Measurements from ENCODE around the gene CDC25B.

DNA sequence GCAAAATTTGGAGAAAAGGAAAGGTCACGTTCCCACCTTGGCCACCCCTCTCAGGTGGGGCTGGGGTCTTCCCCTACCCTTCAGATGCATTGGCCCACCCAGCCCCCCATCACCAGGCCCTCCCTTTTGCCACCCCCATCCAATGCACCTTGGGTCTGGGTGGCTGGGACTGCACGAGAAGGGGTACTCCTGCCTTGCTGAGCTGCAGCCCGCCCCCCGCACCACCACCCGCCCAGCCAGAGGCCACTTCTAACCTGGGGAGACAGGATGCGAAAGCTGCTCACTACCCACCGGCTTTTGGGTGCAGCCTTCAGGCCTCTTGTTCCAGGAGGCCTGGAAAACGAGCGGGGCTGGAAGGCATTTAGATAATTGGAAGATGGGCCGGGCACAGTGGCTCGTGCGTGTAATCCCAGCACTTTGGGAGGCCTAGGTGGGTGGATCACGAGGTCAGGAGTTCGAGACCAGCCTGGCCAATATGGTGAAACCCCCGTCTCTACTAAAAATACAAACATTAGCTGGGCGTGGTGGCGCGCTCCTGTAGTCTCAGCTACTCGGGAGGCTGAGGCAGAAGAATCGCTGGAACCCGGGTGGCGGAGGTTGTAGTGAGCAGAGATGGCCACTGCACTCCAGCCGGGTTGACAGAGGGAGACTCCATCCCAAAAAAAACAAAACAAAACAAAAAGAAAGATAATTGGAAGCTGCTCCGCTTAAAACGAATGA is 1.2 kb upstream of the CDC25B start:
- TF ChIP-seq, protein P1, sequence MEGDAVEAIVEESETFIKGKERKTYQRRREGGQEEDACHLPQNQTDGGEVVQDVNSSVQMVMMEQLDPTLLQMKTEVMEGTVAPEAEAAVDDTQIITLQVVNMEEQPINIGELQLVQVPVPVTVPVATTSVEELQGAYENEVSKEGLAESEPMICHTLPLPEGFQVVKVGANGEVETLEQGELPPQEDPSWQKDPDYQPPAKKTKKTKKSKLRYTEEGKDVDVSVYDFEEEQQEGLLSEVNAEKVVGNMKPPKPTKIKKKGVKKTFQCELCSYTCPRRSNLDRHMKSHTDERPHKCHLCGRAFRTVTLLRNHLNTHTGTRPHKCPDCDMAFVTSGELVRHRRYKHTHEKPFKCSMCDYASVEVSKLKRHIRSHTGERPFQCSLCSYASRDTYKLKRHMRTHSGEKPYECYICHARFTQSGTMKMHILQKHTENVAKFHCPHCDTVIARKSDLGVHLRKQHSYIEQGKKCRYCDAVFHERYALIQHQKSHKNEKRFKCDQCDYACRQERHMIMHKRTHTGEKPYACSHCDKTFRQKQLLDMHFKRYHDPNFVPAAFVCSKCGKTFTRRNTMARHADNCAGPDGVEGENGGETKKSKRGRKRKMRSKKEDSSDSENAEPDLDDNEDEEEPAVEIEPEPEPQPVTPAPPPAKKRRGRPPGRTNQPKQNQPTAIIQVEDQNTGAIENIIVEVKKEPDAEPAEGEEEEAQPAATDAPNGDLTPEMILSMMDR (IDR thresholded peaks at IDR 0.05; ENCODE audit: poor library complexity): no peak
- no peak for TF ChIP-seq EZH2phosphoT487 (IDR thresholded peaks at IDR 0.05; ENCODE audit: low read depth, severe bottlenecking, unreplicated experiment)
